Activated CD4-positive, alpha-beta T cell treated with anti-CD3 and anti-CD28 coated beads, Interleukin-2, amount 10 ng/mL, durations not matched to agents 7 days and 5 days (primary cell): ENCODE results near the gene NACC1. TPM values are rescaled to one million over a fixed set of nuclear protein-coding genes. Genes with fewer than 3 reads are reported as not detected.

Source experiments
- total RNA-seq, 2 experiments: library from RNA; stranded (reverse); gene quantifications; one replicate each; pipeline ENCODE4 v1.2.3, GENCODE V29; 2021

NACC1 gene
- total RNA-seq, 2 experiments from 2014 or later = 57.8 to 63.8 TPM

Other genes starting within 250 kb of the NACC1 start
- gene DNASE2, start 236.8 kb upstream of the NACC1 start, total RNA-seq = 10 to 100 TPM; 28.8 to 30.0 TPM
- gene KLF1, start 231.1 kb upstream of the NACC1 start, total RNA-seq = under 1 TPM in 1 of 2 experiments, not detected in 1; 0.20 TPM
- 10 to 100 TPM; 35.4 to 41.7 TPM for gene GCDH, start 227.1 kb upstream of the NACC1 start, total RNA-seq
- gene SYCE2, start 199.0 kb upstream of the NACC1 start, total RNA-seq = 1 to 10 TPM; 3.2 to 4.5 TPM
- gene FARSA, start 184.6 kb upstream of the NACC1 start, total RNA-seq = 10 to 100 TPM; 85.7 to 90.6 TPM
- 100 to 1,000 TPM; 726 to 779 TPM for gene CALR, start 179.7 kb upstream of the NACC1 start, total RNA-seq
- gene RAD23A, start 172.4 kb upstream of the NACC1 start, total RNA-seq = 100 to 1,000 TPM; 120 to 131 TPM
- 10 to 100 TPM; 14.9 to 16.5 TPM for gene GADD45GIP1, start 161.0 kb upstream of the NACC1 start, total RNA-seq
- gene DAND5, start 148.7 kb upstream of the NACC1 start, total RNA-seq = under 1 TPM; 0.15 to 0.20 TPM
- 1 to 10 TPM; 1.2 to 1.5 TPM for gene NFIX, start 122.8 kb upstream of the NACC1 start, total RNA-seq
- gene LYL1, start 15.4 kb upstream of the NACC1 start, total RNA-seq = 1 to 10 TPM; 2.3 to 2.5 TPM
- gene TRMT1, start 1.5 kb upstream of the NACC1 start, total RNA-seq = 10 to 100 TPM; 44.7 to 58.3 TPM
- 10 to 100 TPM; 62.3 to 65.0 TPM for gene STX10, start 32.1 kb downstream of the NACC1 start, total RNA-seq
- gene IER2, start 32.1 kb downstream of the NACC1 start, total RNA-seq = 100 to 1,000 TPM; 167 to 188 TPM